Ovary (tissue), 3 donors: ENCODE results near the gene ZNF26.

Experiments
- CTCF ChIP-seq, 3 donors: fragments of 450-650 bp in 2 of 3; fragments of 200-600 bp in 1 of 3; IDR thresholded peaks; one replicate each; pipeline versions ENCODE4 v1.5.1 to v1.8.0; 2016 to 2022; ENCODE audit warnings: antibody characterized with exemption in 3 of 3, mild to moderate bottlenecking in 1 of 3
- EP300 ChIP-seq: sonication (generic); formaldehyde crosslinking; IDR thresholded peaks from one replicate; pipeline ENCODE4 v1.6.1; 2017; ENCODE audit warnings: antibody characterized with exemption
- POLR2A ChIP-seq: fragments of 450-650 bp; IDR thresholded peaks from one replicate; pipeline ENCODE4 v1.6.1; 2017; ENCODE audit warnings: antibody characterized with exemption, mild to moderate bottlenecking, moderate library complexity
- donor health status: DM: no; HTN: no; CAD: no.

GRCh38 chr12:133038118-133038709 is 52.0 kb downstream of the ZNF26 start:
- no peak for TF ChIP-seq CTCF (IDR thresholded peaks at IDR 0.05)
- no peak for TF ChIP-seq POLR2A
- TF ChIP-seq EP300, result no peak
